UCSD-AML1 (cell line): ENCODE results near the gene TEPSIN.
A peak's percentile ranks its signal among the peaks of the same experiment; 100 is the strongest.

Experiments
- DNase-seq: peaks from one replicate; lab custom pipeline; 2025; ENCODE audit not compliant: unreplicated experiment; lab: John Stamatoyannopoulos, UW

Gene TEPSIN

DNA sequence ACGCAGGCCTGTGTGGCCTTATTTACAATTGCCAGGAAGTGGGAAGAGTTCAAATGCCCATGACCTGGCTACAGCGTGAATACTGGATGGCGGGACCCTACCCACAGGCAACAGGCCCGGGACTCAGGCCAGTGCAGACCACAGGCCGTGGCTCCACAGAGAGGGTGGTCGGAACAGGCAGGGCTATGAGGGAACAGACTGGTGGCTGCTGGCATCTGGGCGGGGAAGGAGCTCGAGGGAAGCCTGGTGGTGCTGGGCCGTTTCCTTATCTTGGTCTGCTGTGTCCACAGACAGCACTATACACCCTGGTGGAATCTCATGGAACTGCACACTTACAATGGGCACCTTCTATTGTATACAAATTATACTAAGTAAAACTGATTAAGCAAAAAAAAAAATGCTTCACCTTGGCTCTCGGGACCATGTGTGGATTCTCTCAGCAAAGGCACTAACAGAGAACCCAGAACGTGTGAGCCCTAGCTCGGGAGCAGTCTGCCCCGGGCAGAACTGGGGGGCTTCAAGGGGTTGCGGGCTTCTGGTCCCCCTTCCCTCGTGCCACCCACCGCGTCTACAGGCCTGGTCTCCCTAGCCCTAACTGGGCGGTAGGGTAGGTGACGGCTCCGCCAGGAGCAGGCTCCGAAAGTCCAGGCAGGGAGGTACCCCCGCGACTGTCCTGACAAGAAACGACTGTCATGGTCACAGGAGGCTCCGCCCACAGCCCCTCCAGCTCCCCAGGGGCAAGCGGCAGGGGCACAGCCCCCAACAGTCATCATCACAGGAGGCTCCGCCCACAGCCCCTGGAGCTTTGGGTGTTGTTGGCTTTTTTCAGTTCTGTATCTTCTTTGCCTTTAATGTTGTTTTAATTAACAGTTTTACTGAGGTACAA is 37.9 kb downstream of the TEPSIN start:
- peak; percentile 74 for DNase-seq

DNA sequence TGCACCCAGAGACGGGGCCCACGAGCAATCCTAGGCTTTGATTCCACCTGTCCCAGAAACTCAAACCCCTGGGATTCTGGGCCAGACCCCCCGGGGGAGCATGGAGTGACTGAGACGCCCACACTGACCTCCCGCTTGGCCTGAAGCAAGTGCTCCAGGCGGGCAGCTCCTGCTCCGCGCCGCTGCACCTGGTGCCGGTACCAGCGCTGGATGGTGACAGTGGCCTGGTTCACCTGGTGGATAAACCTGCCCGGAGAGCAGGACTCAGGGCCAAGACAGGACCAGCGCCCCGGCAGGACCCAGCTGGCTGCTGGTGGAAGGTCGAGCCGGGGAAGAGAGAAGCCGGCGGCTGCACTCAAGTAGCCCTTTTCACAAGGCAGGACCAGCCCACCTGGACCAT is 38.7 kb downstream of the TEPSIN start:
- no peak for DNase-seq

DNA sequence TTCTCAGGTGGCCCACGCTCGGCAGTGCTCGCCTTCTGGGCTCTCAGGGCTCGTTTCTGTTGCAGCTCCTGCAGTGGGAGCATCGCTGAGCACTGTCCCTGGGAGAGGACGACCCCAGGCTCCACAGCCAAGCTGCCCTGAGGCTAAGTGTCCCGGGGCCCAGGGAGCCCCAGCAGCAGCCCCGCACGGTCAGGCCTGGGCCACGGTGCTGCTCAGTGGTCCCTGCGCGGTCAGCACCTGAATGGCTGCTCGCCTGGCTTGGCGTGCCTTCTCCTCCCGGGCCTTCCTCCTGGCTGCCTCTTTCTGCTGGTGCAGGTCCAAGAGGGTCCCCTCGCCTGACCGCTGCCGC is 39.4 kb downstream of the TEPSIN start:
- DNase-seq = no peak

DNA sequence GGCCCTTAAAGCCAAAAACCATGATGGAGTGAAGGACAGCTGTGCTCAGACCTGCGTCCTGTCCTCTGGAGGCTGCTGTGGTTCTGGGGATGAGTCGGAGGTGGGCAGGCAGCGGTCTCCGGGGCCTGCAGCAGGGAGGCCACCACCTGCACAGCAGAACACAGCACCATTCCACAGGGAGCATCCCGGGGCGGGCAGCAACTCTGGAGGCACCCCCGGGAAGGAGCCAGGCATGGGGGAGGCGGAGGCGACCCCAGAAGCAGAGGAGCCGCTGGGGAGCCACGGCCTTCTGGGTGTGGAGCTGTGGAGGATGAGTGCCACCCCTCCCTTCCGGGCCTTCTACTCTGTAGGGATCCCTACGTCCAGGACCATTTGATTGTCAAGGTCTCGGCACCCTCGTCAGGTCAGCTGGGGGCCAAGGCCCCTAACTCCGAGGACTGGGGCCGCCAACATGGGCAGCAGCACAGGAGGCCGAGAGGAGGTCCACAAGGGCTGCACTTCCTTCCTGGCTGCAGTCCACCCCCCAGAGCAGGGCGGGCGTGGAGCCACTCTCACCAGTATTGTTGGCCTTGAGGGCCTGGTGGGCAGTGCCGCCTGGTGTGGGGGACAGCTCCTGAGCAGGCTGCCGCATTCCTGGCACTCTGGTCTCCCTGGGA is 39.9 kb downstream of the TEPSIN start:
- no peak for DNase-seq

DNA sequence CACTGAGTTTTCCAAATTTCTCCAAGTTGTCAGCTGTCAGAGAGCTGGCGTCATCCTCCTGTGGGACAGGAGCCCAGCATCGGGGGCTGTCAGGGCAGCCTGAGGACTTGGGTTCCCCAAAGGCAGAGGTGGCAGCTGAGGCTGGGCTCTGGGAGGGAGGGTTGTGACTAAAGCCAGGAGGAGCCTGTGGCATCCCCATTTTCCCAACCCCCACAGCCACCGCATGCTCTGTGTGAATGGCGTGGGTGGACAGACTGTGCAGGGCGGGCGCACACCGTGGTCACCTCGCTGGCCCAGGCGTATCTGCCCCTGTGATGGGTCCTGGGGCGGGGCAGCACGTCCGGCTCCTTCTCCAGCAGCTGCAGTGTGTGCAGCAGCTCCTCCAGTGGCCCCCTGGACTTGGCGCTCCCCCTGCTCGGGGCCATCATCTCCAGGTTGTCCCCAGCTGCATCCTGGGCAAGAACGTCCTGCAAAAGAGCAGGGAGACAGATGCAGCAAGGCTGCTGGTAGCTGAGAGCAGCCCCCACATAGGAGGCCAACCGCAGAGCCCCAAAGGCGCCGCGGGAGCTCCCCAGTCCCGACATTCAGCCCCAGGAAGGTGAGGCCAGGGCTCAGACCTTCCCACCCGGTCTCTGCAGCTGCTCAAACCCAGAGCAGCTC is 40.9 kb downstream of the TEPSIN start:
- DNase-seq = no peak

- DNase-seq = no peak
Observed at GRCh38 chr17:81197409-81197795, 41.5 kb downstream of the TEPSIN start.

GRCh38 chr17:81196505-81197408 is 42.1 kb downstream of the TEPSIN start:
- no peak for DNase-seq

DNA sequence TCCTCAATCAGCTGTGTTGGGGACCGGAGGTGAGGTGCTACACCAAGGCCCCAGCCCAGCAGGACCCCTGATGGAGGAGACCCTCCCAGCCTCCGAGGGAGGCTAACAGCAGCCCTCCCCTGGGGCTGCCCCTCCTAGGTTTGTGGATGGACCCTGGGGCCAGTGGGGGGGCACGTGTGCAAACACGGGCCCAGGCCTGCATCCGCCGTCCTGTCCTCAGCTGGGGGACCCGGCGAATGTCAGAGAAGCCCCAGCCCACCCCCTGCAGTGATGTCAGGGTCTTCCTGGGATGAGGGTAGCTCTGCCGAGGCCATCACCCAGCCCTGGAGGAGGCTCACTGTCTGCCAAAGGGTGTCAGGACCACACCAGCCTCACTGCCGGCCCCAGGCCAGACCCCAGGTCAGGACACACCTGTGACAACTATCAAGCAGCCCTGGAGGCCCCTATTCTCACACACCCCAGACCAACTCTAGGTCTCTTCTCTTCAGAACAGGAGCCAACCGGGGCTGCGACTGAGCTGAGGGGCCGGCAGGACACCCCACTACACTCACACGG is 42.8 kb downstream of the TEPSIN start:
- no peak for DNase-seq

GRCh38 chr17:81194941-81195901 is 43.6 kb downstream of the TEPSIN start:
- DNase-seq = no peak

DNA sequence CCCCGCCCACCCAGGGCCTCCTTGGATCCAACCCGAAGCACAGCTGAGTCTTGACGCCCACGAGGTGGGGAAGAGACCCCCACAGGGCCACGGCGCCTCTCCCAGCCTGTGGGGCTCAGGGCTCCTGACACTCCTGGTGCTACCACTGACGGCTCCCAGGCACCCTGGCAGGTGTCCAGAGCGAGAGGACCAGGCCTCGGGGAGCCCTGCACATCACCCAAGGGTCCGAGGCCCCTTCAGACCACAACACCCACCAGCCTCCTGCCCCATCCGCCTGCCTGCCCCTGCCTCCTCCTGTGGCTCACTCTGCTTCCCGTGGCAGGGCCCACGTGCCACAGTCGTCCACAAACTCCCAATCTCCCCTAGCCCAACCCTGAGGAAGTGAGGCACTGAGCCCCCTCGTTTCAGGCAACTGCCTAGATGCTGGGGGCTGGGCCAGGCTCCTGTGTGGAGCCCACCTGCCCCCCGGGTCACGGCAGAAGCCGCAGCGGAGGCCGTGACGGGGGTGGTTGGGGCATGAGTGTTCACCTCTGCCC is 44.6 kb downstream of the TEPSIN start:
- DNase-seq = no peak

DNA sequence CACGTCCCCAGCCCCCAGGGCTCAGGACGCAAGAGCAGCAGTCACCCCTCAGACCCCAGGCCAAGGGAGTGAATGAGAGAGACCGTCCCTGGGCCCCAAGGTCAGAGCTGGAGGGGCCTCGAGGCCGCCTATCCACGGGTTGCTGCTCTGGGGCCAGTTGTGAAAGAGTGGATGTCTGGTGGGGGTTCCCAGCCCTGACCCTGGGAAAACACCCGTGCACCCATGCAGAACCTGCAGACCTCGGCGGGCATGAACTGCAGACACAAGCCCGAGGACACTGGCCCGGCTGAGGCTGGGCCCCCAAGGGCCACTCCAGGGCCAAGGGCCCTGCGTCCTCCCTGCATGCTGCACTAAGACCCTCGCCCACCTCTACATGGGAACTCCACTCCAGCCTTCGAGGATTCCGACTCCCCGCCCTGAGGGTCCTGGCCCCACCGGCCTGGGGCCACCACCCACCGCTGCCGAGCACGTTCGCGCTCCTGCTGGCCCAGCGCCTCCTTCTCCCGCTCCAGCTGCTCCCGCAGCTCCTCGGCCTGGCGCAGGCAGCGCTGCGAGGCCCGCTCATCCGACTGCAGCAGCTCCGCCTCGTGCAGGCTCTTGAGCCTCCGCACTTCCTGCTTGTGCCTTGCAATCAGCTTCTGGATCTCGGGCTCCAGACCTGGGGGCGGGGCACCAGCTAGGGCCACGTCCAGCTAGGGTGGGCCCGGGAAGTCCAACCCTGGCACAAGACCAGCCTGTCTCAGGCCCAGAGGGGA is 45.2 kb downstream of the TEPSIN start:
- no peak for DNase-seq

GRCh38 chr17:81193051-81193410 is 45.8 kb downstream of the TEPSIN start:
- no peak for DNase-seq

DNA sequence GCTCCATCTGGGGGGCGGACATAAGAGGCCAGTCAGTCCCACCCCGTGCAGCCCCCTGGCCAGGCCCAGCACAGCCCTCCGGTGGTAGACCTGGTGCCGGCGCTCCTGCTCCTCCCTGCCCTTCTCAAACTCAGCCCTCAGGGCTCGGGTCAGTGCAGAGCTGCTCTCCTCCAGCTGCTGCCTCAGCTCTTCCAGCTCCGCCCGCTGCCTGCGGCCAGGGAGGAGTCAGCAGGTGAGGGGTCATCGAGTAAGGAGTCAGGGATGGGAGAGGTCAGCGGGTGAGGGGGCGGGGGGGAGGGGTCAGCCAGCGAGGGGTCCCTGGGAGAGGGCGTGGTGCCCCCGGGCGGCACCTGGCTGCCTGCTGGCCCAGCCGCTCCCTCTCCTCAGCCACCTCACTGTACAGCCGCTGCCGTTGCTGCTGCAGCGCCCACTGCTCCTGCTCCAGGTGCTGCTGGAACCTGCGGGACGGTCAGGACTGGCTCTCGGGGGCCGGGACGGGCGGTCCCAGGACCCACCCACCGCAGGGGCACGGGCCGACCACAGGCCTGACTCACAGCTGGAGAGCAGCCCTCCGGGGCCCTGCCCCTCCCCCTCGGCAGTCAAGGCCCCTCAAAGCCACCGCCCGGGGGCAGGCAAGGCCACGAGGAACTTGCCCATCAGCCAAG is 46.3 kb downstream of the TEPSIN start:
- DNase-seq = no peak

- DNase-seq = no peak
Observed at GRCh38 chr17:81191646-81192045, 47.2 kb downstream of the TEPSIN start.

GRCh38 chr17:81191116-81191515 is 47.7 kb downstream of the TEPSIN start:
- DNase-seq = no peak

- no peak for DNase-seq
Observed at GRCh38 chr17:81190591-81190990, 48.3 kb downstream of the TEPSIN start.

DNA sequence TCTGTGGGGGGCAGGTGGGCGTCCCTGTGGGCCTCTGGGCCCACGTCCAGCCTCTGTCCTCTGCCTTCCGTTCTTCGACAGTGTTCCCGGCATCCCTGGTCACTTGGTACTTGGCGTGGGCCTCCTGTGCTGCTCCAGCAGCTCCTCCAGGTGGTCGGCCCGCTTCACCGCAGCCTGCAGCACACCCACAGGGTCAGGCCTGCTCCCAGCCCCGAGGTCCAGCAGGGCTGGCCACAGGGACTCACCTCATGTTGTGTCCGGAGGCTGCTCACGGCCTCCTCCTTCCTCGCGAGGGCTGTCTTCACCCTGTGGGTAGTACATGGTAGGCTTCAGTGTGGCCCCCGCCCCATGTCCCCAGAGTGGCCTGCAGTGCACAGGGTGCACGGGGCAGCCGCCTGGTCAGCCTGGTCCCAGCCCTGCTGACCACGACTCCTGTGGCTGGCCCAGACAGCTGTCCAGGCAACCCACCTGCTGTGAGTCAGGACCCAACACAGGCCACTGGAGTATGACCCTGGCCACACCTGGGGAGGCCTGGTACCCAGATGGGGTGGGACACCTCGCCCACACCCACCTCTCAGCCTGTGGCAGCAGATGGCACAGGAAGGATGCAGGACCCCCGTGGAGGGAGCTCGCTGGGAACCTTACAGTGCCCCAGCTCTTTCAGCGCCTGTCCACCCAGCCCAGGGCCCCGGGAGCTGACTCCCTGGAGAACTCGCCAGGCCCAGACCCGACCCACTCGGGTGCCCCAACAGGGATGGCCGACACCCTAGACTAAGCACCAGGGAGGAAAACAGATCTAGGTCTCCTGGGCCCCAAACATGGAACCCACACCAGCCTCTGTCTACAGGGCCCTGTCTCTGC is 49.0 kb downstream of the TEPSIN start:
- DNase-seq = no peak
